A549 (cell line): Measurements from ENCODE around the gene SLC47A2. TPM values are rescaled to one million over a fixed set of nuclear protein-coding genes. Genes with fewer than 3 reads are reported as not detected.

Experiments
- ATOH8 ChIP-seq: fragments of 250-450 bp; sonication (Bioruptor Pico); IDR thresholded peaks from 2 replicates; pipeline ENCODE4 v1.5.0; 2020; ENCODE audit warnings: low read depth, mild to moderate bottlenecking, moderate library complexity
- CEBPB ChIP-seq, 2 experiments: fragments of >200 bp in 1 of 2; sonication (Bioruptor Twin) in 1 of 2; formaldehyde crosslinking in 1 of 2; IDR thresholded peaks; 2 replicates each; pipeline ENCODE4 v1.6.1; 2012 to 2016
- CHD4 ChIP-seq: fragments of 200-600 bp; sonication (generic); IDR thresholded peaks from 2 replicates; pipeline ENCODE4 v1.6.1; 2016; ENCODE audit warnings: antibody characterized with exemption, mild to moderate bottlenecking, borderline replicate concordance
- EHF ChIP-seq: fragments of 250-450 bp; sonication (Bioruptor Pico); IDR thresholded peaks from 2 replicates; pipeline ENCODE4 v1.5.0; 2020; ENCODE audit warnings: mild to moderate bottlenecking
- ELK1 ChIP-seq: fragments of 150-350 bp; IDR thresholded peaks from 2 replicates; pipeline ENCODE4 v1.6.1; 2014; ENCODE audit warnings: low read depth, mild to moderate bottlenecking, low read length
- FOXS1 ChIP-seq: fragments of 250-450 bp; sonication (Bioruptor Pico); IDR thresholded peaks from 2 replicates; pipeline ENCODE4 v1.5.0; 2020; ENCODE audit warnings: mild to moderate bottlenecking, moderate library complexity
- GATA3 ChIP-seq: IDR thresholded peaks from 2 replicates; pipeline ENCODE4 v1.6.1; 2012; ENCODE audit warnings: borderline replicate concordance
- HDAC2 ChIP-seq: fragments of 200-600 bp; sonication (generic); IDR thresholded peaks from 2 replicates; pipeline ENCODE4 v1.6.1; 2016
- HMGXB4 ChIP-seq: fragments of 250-450 bp; sonication (Bioruptor Pico); IDR thresholded peaks from 2 replicates; pipeline ENCODE4 v1.5.0; 2021; ENCODE audit warnings: mild to moderate bottlenecking, moderate library complexity, borderline replicate concordance
- HOXB13 ChIP-seq: fragments of 250-450 bp; sonication (Bioruptor Pico); IDR thresholded peaks from 2 replicates; pipeline ENCODE4 v1.5.0; 2020; ENCODE audit warnings: low read depth, mild to moderate bottlenecking, moderate library complexity
- HOXB5 ChIP-seq: fragments of 250-450 bp; sonication (Bioruptor Pico); IDR thresholded peaks from 2 replicates; pipeline ENCODE4 v1.5.0; 2020; ENCODE audit warnings: mild to moderate bottlenecking, moderate library complexity
- KDM5A ChIP-seq: fragments of 200-600 bp; sonication (generic); IDR thresholded peaks from 2 replicates; pipeline ENCODE4 v1.6.1; 2016; ENCODE audit warnings: antibody characterized with exemption, mild to moderate bottlenecking
- MAFK ChIP-seq: fragments of 450-650 bp; IDR thresholded peaks from 2 replicates; pipeline ENCODE4 v1.6.1; 2014; ENCODE audit not compliant: partially characterized antibody
- MAZ ChIP-seq: fragments of 150-350 bp; IDR thresholded peaks from 2 replicates; pipeline ENCODE4 v1.6.1; 2014; ENCODE audit warnings: antibody characterized with exemption, low read depth, low read length, borderline replicate concordance
- PBX3 ChIP-seq: IDR thresholded peaks from 2 replicates; pipeline ENCODE4 v1.6.1; 2012
- POLR2AphosphoS2 ChIP-seq: conservative IDR thresholded peaks from 2 replicates; pipeline ENCODE4 v1.6.1; 2012; ENCODE audit warnings: low read length, improper control_type of control experiment, inconsistent platforms
- RAD21 ChIP-seq, 2 experiments: fragments of >200 bp in 1 of 2; sonication (Bioruptor Twin) in 1 of 2; formaldehyde crosslinking in 1 of 2; IDR thresholded peaks in 1 of 2; conservative IDR thresholded peaks in 1 of 2; 2 replicates in 1 of 2; 3 replicates in 1 of 2; pipeline ENCODE4 v1.6.1; 2012 to 2018; ENCODE audit warnings: inconsistent platforms in 1 of 2
- RCOR1 ChIP-seq: fragments of 150-350 bp; IDR thresholded peaks from 2 replicates; pipeline ENCODE4 v1.6.1; 2014; ENCODE audit warnings: antibody characterized with exemption, low read length, low read depth
- RFX5 ChIP-seq: fragments of 450-650 bp; IDR thresholded peaks from 2 replicates; pipeline ENCODE4 v1.7.1; 2014; ENCODE audit warnings: antibody characterized with exemption, mild to moderate bottlenecking, moderate library complexity
- SREBF2 ChIP-seq: fragments of 450-650 bp; IDR thresholded peaks from 2 replicates; pipeline ENCODE4 v1.6.1; 2014; ENCODE audit warnings: mild to moderate bottlenecking, moderate library complexity
- USF2 ChIP-seq: fragments of 450-650 bp; IDR thresholded peaks from 2 replicates; pipeline ENCODE4 v1.6.1; 2014; ENCODE audit warnings: antibody characterized with exemption
- ZC3H11A ChIP-seq: fragments of 450-650 bp; IDR thresholded peaks from 2 replicates; pipeline ENCODE4 v1.6.1; 2014; ENCODE audit warnings: antibody characterized with exemption, mild to moderate bottlenecking
- polyA plus RNA-seq, 4 experiments: library from polyadenylated mRNA; depleted of rRNA in 3 of 4; stranded (reverse); fragments of >200 nt; fragmentation: RNase III in 1 of 4; extraction: RNeasy Plus Mini Kit Qiagen cat#74134 plus additional on column Dnase treatment in 1 of 4; gene quantifications; 2 replicates in 3 of 4; 3 replicates in 1 of 4; pipeline ENCODE4 v1.2.3, GENCODE V29; 2011 to 2017

Gene SLC47A2
- polyA plus RNA-seq, 2 of the 4 experiments (the other 2 are of a cell fraction): 0.13 to 0.27 TPM

GRCh38 chr17:19748807-19749193 is 32.4 kb upstream of the SLC47A2 start (continued):
- TF ChIP-seq PBX3: no peak
- no peak for TF ChIP-seq CEBPB (IDR thresholded peaks at IDR 0.05)
- TF ChIP-seq HOXB13: peak; percentile 87
- TF ChIP-seq ATOH8 (CRISPR knock-in tag): no peak
- TF ChIP-seq CHD4: no peak
- TF ChIP-seq EHF (CRISPR knock-in tag): peak; percentile 72
- no peak for TF ChIP-seq MAZ
- TF ChIP-seq FOXS1: peak; percentile 78; the same call in 1 of the 2 replicates
- TF ChIP-seq RAD21 (conservative IDR thresholded peaks at IDR 0.05 in 1 of 2, IDR thresholded peaks at IDR 0.05 in 1 of 2): no peak
- TF ChIP-seq HMGXB4 (CRISPR knock-in tag): no peak
- no peak for TF ChIP-seq HOXB5 (CRISPR knock-in tag)
- TF ChIP-seq RFX5: no peak
- TF ChIP-seq MAFK: no peak
- TF ChIP-seq ZC3H11A: no peak
- TF ChIP-seq RCOR1: no peak
- no peak for TF ChIP-seq HDAC2
- no peak for TF ChIP-seq ELK1
- no peak for TF ChIP-seq KDM5A
- TF ChIP-seq SREBF2: no peak
- TF ChIP-seq POLR2AphosphoS2: no peak
- no peak for TF ChIP-seq USF2
- no peak for TF ChIP-seq GATA3
